H1 (cell line): ENCODE measurements around the gene TSHZ2. TPM values are rescaled to one million over a fixed set of nuclear protein-coding genes. Genes with fewer than 3 reads are reported as not detected.

Experiments used
- ATF3 ChIP-seq: IDR thresholded peaks from 2 replicates; pipeline ENCODE4 v1.6.1; 2011; ENCODE audit warnings: low read depth, mild to moderate bottlenecking, low read length; ENCODE audit not compliant: insufficient read depth
- CBX5 ChIP-seq: fragments of 300-800, 300-1000 bp; sonication (generic); IDR thresholded peaks from 2 replicates; pipeline ENCODE4 v1.7.1; 2016; ENCODE audit warnings: antibody characterized with exemption, low read length, low read depth
- CHD2 ChIP-seq: IDR thresholded peaks from 2 replicates; pipeline ENCODE4 v1.6.1; 2012; ENCODE audit warnings: low read length, improper control_type of control experiment
- CTBP2 ChIP-seq: IDR thresholded peaks from 2 replicates; pipeline ENCODE4 v1.7.0; 2011; ENCODE audit warnings: borderline replicate concordance, mild to moderate bottlenecking, moderate library complexity, mixed read lengths, low read length; ENCODE audit not compliant: insufficient read depth, insufficient read length
- E2F6 ChIP-seq: IDR thresholded peaks from 2 replicates; pipeline ENCODE4 v1.6.1; 2012; ENCODE audit warnings: inconsistent platforms
- EZH2 ChIP-seq: fragments of 200-600 bp; sonication (generic); IDR thresholded peaks from 2 replicates; pipeline ENCODE4 v1.7.1; 2012; ENCODE audit warnings: low read depth, mild to moderate bottlenecking, moderate library complexity, low read length, inconsistent platforms; ENCODE audit not compliant: severe bottlenecking
- RBBP5 ChIP-seq: IDR thresholded peaks from 2 replicates; pipeline ENCODE4 v1.7.1; 2012; ENCODE audit warnings: low read depth, mild to moderate bottlenecking, inconsistent platforms, low read length, moderate library complexity, borderline replicate concordance
- TBP ChIP-seq: IDR thresholded peaks from 2 replicates; pipeline ENCODE4 v1.6.1; 2011; ENCODE audit warnings: low read depth, low read length, improper control_type of control experiment
- polyA plus RNA-seq, 7 experiments: library from polyadenylated mRNA; depleted of rRNA in 3 of 7; stranded (reverse) in 5 of 7; unstranded in 2 of 7; fragments of >200 nt in 5 of 7; fragments of 200-250 nt in 2 of 7; gene quantifications; 1 replicate in 5 of 7; 2 replicates in 1 of 7; 4 replicates in 1 of 7; pipeline versions ENCODE4 v1.2.1 to v1.2.3, GENCODE V29; 2011 to 2013; ENCODE audit warnings: missing spikeins in 2 of 7, mixed read lengths in 2 of 7
- total RNA-seq: library from RNA; stranded (reverse); fragmentation: NEBNext Ultra II Directional; extraction: Animal tissue kit (Norgen Biotek cat#: 25700); gene quantifications from 2 replicates; pipeline ENCODE4 v1.2.1, GENCODE V29; 2021

TSHZ2 gene
- total and polyA plus RNA-seq, 2 of the 8 experiments (the other 6 are each of a cell fraction or from before 2014, with no cell fraction given) = 0.14 to 0.30 TPM

GRCh38 chr20:53466279-53466678, 494.1 kb downstream of the TSHZ2 start (continued):
- no peak for TF ChIP-seq RBBP5
- TF ChIP-seq TBP = no peak
- no peak for TF ChIP-seq E2F6
- TF ChIP-seq CBX5 = no peak
- no peak for TF ChIP-seq ATF3
- TF ChIP-seq EZH2 = no peak
- TF ChIP-seq CHD2 = no peak
- no peak for TF ChIP-seq CTBP2
